ENCODE data around the gene C9orf50. TPM values are rescaled to one million over a fixed set of nuclear protein-coding genes. Genes with fewer than 3 reads are reported as not detected.

Gene C9orf50
- total and polyA plus RNA-seq, 10 donors, result 0.12 to 0.46 (median 0.19) TPM; not detected in 6

DNA sequence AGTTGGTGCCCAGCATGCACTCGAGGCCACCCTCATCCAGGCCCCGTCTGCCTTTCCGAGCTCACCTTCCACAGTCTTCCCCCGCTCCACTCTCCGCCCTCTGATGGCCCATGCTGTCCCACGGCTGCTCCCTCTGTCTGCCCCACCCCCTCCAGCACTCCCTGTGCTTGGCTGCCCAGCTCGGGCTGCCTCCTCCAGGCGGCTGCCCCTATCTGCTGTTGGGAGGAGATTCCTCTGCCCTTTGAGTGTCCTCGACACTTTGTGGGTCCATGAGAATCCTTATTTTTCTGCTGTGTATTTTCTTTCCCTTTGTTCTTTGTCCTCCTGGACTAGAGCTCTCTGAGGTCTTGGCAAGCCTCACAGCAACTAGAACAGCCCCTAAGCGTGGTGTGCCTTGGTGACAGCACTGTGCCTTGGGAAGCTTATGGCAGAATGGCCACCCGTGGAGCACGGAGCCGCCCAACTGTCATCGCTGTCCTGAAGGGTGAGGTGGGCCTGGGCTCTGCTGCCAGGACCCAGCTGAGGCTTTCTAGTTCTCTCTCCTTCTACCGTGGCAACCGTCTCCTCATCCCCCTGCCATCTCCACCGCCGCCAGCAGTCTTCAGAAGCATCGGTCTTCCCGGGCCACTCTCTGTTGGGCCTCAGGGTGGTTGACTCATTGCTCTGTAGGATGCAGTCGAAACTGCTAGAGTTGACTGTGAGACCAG is 10.2 kb upstream of the C9orf50 start:
- Histone ChIP-seq H3K36me3 (peaks cover 0 to 78% (median 40%) of the 10 kb centered on the region in 6 donors), H3K4me3 (peak overlapping the region in 1 of 8 donors; percentile 1), H3K9me3 (no peaks in the 10 kb centered on the region), H3K4me1 (peaks cover 26 to 95% (median 71%) of the 10 kb centered on the region in 6 donors), H3K27me3 (replicated peaks in 1 of 7) (no peaks in the 10 kb centered on the region), H3K27ac (peak overlapping the region in 2 of 8 donors; percentile 18 to 97)
- intact Hi-C loops (cut with DNase I; ENCODE audit: low total_unique reads), result no loop called here
- DNase-seq, result no peak
- peak in 1 of 3 donors; percentile 31 for TF ChIP-seq POLR2AphosphoS5 (IDR thresholded peaks at IDR 0.05)
- TF ChIP-seq, protein P1, sequence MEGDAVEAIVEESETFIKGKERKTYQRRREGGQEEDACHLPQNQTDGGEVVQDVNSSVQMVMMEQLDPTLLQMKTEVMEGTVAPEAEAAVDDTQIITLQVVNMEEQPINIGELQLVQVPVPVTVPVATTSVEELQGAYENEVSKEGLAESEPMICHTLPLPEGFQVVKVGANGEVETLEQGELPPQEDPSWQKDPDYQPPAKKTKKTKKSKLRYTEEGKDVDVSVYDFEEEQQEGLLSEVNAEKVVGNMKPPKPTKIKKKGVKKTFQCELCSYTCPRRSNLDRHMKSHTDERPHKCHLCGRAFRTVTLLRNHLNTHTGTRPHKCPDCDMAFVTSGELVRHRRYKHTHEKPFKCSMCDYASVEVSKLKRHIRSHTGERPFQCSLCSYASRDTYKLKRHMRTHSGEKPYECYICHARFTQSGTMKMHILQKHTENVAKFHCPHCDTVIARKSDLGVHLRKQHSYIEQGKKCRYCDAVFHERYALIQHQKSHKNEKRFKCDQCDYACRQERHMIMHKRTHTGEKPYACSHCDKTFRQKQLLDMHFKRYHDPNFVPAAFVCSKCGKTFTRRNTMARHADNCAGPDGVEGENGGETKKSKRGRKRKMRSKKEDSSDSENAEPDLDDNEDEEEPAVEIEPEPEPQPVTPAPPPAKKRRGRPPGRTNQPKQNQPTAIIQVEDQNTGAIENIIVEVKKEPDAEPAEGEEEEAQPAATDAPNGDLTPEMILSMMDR (IDR thresholded peaks at IDR 0.05 in 8 of 11, conservative IDR thresholded peaks at IDR 0.05 in 3 of 11), result no peak
- no peak for TF ChIP-seq POLR2A (IDR thresholded peaks at IDR 0.05)
- 81 to 85% (median 83%) methylated on average over 21 of the region's 21 CpGs for WGBS, 5 donors

DNA sequence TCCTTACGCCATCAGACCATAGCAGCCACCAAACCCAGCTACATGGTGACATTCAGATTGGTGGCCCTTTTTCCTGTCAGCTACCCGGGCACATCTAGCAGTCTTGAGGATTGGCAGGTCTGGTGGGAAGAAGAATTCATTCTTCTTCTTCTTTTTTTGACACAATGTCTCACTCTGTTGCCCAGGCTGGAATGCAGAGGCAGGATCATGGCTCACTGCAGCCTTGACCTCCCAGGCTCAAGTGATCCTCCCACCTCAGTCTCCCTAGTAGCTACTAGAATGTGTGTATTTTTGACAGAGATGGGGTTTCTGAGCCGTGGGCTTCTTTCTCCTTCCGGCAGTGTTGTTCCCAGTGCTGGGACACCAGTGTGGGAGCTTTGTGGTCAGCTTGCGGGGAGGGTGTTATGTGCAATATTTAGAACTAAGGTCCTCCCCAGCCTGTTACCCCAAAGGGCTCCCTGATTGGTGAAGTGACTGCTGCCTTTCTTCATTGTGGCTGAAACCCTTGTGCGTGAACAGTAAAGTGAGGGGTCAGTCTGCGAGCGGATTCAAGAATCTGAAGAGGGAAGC is 8.4 kb upstream of the C9orf50 start:
- H3K27ac ChIP-seq, result peak overlapping the region in 7 of 8 donors; percentile 27 to 97 (median 94)
- 67 to 85% (median 71%) methylated on average over 8 of the region's 8 CpGs for WGBS, 5 donors

DNA sequence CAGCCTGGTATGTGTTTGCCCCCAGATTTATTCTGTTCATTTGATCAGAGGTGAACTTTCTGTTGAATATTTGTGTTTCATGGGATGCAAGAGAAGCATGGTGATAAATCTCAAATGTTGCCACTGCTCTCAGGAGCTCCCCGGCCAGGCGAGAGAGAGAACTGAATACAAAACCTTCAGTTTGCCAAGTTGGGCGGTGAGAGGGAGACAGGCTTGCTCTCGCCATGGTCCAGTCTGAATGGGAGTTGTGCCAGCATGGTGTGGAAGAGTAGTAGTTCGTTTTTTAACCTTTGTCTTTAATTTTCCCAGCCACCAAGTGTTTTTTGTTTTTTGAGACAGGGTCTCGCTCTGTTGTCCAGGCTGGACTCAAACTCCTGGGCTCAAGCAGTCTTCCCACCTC is 7.8 kb upstream of the C9orf50 start:
- TF ChIP-seq POLR2AphosphoS5 (IDR thresholded peaks at IDR 0.05) (no peak), POLR2A (IDR thresholded peaks at IDR 0.05) (no peak)
- TF ChIP-seq, protein P1 (IDR thresholded peaks at IDR 0.05 in 8 of 11, conservative IDR thresholded peaks at IDR 0.05 in 3 of 11), result no peak
- intact Hi-C loops (cut with DNase I; ENCODE audit: low total_unique reads), result no loop called here
- Histone ChIP-seq H3K4me1 (peaks cover 39 to 96% (median 81%) of the 10 kb centered on the region in 6 donors), H3K9me3 (no peaks in the 10 kb centered on the region), H3K4me3 (peak overlapping the region in 7 of 8 donors; percentile 3 to 86 (median 74)), H3K27me3 (replicated peaks in 1 of 7) (no peaks in the 10 kb centered on the region), H3K27ac (peak overlapping the region in 7 of 8 donors; percentile 91 to 97 (median 94)), H3K36me3 (peaks cover 0 to 54% (median 16%) of the 10 kb centered on the region in 6 donors)
- WGBS, 5 donors, result 71 to 83% (median 79%) methylated on average over 6 of the region's 6 CpGs
- no peak for DNase-seq

More for the DNA sequence above, 8.4 kb upstream of the C9orf50 start:
- Histone ChIP-seq H3K4me3 (peak overlapping the region in 4 of 8 donors; percentile 11 to 86 (median 83)), H3K9me3 (no peaks in the 10 kb centered on the region), H3K27me3 (replicated peaks in 1 of 7) (no peaks in the 10 kb centered on the region), H3K4me1 (peaks cover 37 to 95% (median 77%) of the 10 kb centered on the region in 6 donors), H3K36me3 (peaks cover 0 to 61% (median 22%) of the 10 kb centered on the region in 6 donors)
- DNase-seq, result no peak
- TF ChIP-seq POLR2AphosphoS5 (IDR thresholded peaks at IDR 0.05) (no peak), POLR2A (IDR thresholded peaks at IDR 0.05) (no peak)
- TF ChIP-seq, protein P1 (IDR thresholded peaks at IDR 0.05 in 8 of 11, conservative IDR thresholded peaks at IDR 0.05 in 3 of 11), result no peak
- intact Hi-C loops (cut with DNase I; ENCODE audit: low total_unique reads), result no loop called here

Measured in spleen (tissue), 11 donors.